IMR-90 (cell line): ENCODE results near the gene GLIS1. TPM values are rescaled to one million over a fixed set of nuclear protein-coding genes. Genes with fewer than 3 reads are reported as not detected.

Source experiments
- ATAC-seq: fragments of 200-7000 bp; cut with Tn5 transposase; 2 replicates; pipeline ENCODE4 v1.9.1; 2020; ENCODE audit warnings: low read depth, mild to moderate bottlenecking, moderate library complexity
- BruUV-seq: library from RNA; stranded (reverse); fragments of 400-500 nt; replicated peaks from 2 replicates; lab custom pipeline; 2021; lab: Mats Ljungman, UMichigan
- CTCF ChIA-PET: fragments of 300-600 bp; formaldehyde crosslinking; extraction: SDS; loops from one replicate; lab custom pipeline; 2021; ENCODE audit warnings: antibody characterized with exemption; lab: Yijun Ruan, JAX
- POLR2A ChIA-PET: fragments of 300-600 bp; sonication (Branson Sonifier 250); formaldehyde crosslinking; loops from one replicate; lab custom pipeline; 2022; ENCODE audit warnings: antibody characterized with exemption; ENCODE audit not compliant: unreplicated experiment; lab: Charles Lee
- DNase-seq: peaks from one replicate; pipeline ENCODE4 v3.0.0; 2013
- H2AFZ ChIP-seq: replicated peaks from 2 replicates; pipeline ENCODE3; 2013; ENCODE audit warnings: low read length, mild to moderate bottlenecking; ENCODE audit not compliant: poor library complexity
- H2AK5ac ChIP-seq: 2 replicates; pipeline ENCODE4 v1.6.1; 2013; ENCODE audit warnings: low read depth, low read length, inconsistent platforms
- H2AK9ac ChIP-seq: replicated peaks from 2 replicates; pipeline ENCODE3; 2013; ENCODE audit warnings: mild to moderate bottlenecking, low read depth, low read length, moderate library complexity; ENCODE audit not compliant: poor library complexity
- H2BK120ac ChIP-seq: 2 replicates; pipeline ENCODE4 v1.6.1; 2013; ENCODE audit warnings: low read depth, low read length, inconsistent platforms
- H2BK15ac ChIP-seq: 3 replicates; pipeline ENCODE4 v1.6.1; 2013; ENCODE audit warnings: low read depth, low read length, inconsistent platforms
- H2BK20ac ChIP-seq: 2 replicates; pipeline ENCODE4 v1.6.1; 2013; ENCODE audit warnings: low read depth, mild to moderate bottlenecking, inconsistent platforms, low read length, moderate library complexity
- H2BK5ac ChIP-seq: 2 replicates; pipeline ENCODE4 v1.6.1; 2013; ENCODE audit warnings: mild to moderate bottlenecking, low read depth, low read length, inconsistent platforms; ENCODE audit not compliant: poor library complexity, severe bottlenecking
- H3K14ac ChIP-seq: replicated peaks from 2 replicates; pipeline ENCODE4 v1.6.1; 2013; ENCODE audit warnings: low read depth, low read length, inconsistent platforms
- H3K18ac ChIP-seq: 2 replicates; pipeline ENCODE4 v1.6.1; 2013; ENCODE audit warnings: low read depth, low read length, control low read depth
- H3K23ac ChIP-seq: 2 replicates; pipeline ENCODE4 v1.6.1; 2013; ENCODE audit warnings: low read depth, low read length, inconsistent platforms
- H3K27ac ChIP-seq: 2 replicates; pipeline ENCODE4 v1.5.1; 2013; ENCODE audit warnings: mild to moderate bottlenecking, control low read depth, low read length; ENCODE audit not compliant: insufficient read depth
- H3K27me3 ChIP-seq: 2 replicates; pipeline ENCODE4 v1.6.1; 2013; ENCODE audit warnings: low read length; ENCODE audit not compliant: control insufficient read depth, insufficient read depth
- H3K36me3 ChIP-seq: 2 replicates; pipeline ENCODE4 v1.6.1; 2013; ENCODE audit warnings: low read length, mixed read lengths; ENCODE audit not compliant: control insufficient read depth, insufficient read depth
- H3K4ac ChIP-seq: 2 replicates; pipeline ENCODE4 v1.6.1; 2013; ENCODE audit warnings: low read depth, low read length, inconsistent platforms
- H3K4me1 ChIP-seq: 2 replicates; pipeline ENCODE4 v1.6.1; 2013; ENCODE audit warnings: low read length, mixed read lengths; ENCODE audit not compliant: control insufficient read depth, insufficient read depth
- H3K4me2 ChIP-seq: 2 replicates; pipeline ENCODE4 v1.6.1; 2013; ENCODE audit warnings: low read depth, mild to moderate bottlenecking, control low read depth, low read length, moderate library complexity
- H3K4me3 ChIP-seq: 2 replicates; pipeline ENCODE4 v1.5.1; 2013; ENCODE audit warnings: low read depth, mild to moderate bottlenecking, control low read depth, low read length, moderate library complexity; ENCODE audit not compliant: insufficient read depth
- H3K56ac ChIP-seq: 2 replicates; pipeline ENCODE4 v1.6.1; 2013; ENCODE audit warnings: low read length, inconsistent platforms; ENCODE audit not compliant: insufficient read depth; ENCODE audit errors: extremely low read depth
- H3K79me1 ChIP-seq, 2 experiments: 2 replicates each; pipeline ENCODE4 v1.6.1; 2013; ENCODE audit warnings: low read length in 2 of 2, inconsistent platforms in 1 of 2, low read depth in 1 of 2
- H3K9ac ChIP-seq: 2 replicates; pipeline ENCODE4 v1.6.1; 2013; ENCODE audit warnings: low read depth, low read length, control low read depth
- H3K9me1 ChIP-seq: 2 replicates; pipeline ENCODE4 v1.6.1; 2013; ENCODE audit warnings: low read length, inconsistent platforms; ENCODE audit not compliant: insufficient read depth
- H3K9me3 ChIP-seq: 2 replicates; pipeline ENCODE4 v1.6.1; 2013; ENCODE audit warnings: low read length; ENCODE audit not compliant: control insufficient read depth, insufficient read depth
- H4K20me1 ChIP-seq: 2 replicates; pipeline ENCODE4 v1.6.1; 2013; ENCODE audit warnings: low read length, inconsistent platforms; ENCODE audit not compliant: insufficient read depth
- H4K5ac ChIP-seq: 2 replicates; pipeline ENCODE4 v1.6.1; 2013; ENCODE audit warnings: mild to moderate bottlenecking, low read depth, low read length, control low read depth
- H4K8ac ChIP-seq, 2 experiments: 2 replicates each; pipeline ENCODE4 v1.6.1; 2013; ENCODE audit warnings: low read depth in 2 of 2, low read length in 2 of 2, control low read depth in 1 of 2, inconsistent platforms in 1 of 2
- H4K91ac ChIP-seq: 2 replicates; pipeline ENCODE4 v1.6.1; 2013; ENCODE audit warnings: low read depth, low read length, inconsistent platforms; ENCODE audit not compliant: insufficient read depth
- BHLHE40 ChIP-seq: fragments of 150-350 bp; IDR thresholded peaks from 2 replicates; pipeline ENCODE4 v1.6.1; 2016; ENCODE audit warnings: mild to moderate bottlenecking, low read depth, low read length
- CEBPB ChIP-seq: IDR thresholded peaks from 2 replicates; pipeline ENCODE4 v1.6.1; 2012; ENCODE audit warnings: low read depth, low read length, improper control_type of control experiment
- CTCF ChIP-seq: conservative IDR thresholded peaks from 2 replicates; pipeline ENCODE4 v1.5.1; 2012; ENCODE audit warnings: mild to moderate bottlenecking, low read depth, low read length, improper control_type of control experiment
- MAFK ChIP-seq: IDR thresholded peaks from 2 replicates; pipeline ENCODE4 v1.6.1; 2012; ENCODE audit warnings: low read depth, low read length, improper control_type of control experiment
- MXI1 ChIP-seq: IDR thresholded peaks from 2 replicates; pipeline ENCODE4 v1.6.1; 2012; ENCODE audit warnings: low read depth, mild to moderate bottlenecking, low read length, moderate library complexity, borderline replicate concordance
- POLR2A ChIP-seq: IDR thresholded peaks from 2 replicates; pipeline ENCODE4 v1.6.1; 2012; ENCODE audit warnings: mild to moderate bottlenecking, low read depth, low read length
- RAD21 ChIP-seq: IDR thresholded peaks from 2 replicates; pipeline ENCODE4 v1.6.1; 2012; ENCODE audit warnings: low read length, improper control_type of control experiment
- RCOR1 ChIP-seq: IDR thresholded peaks from 2 replicates; pipeline ENCODE4 v1.6.1; 2012; ENCODE audit warnings: mild to moderate bottlenecking, low read length, improper control_type of control experiment; ENCODE audit not compliant: insufficient replicate concordance
- RFX5 ChIP-seq: IDR thresholded peaks from 2 replicates; pipeline ENCODE4 v1.8.0; 2012; ENCODE audit warnings: low read depth, mild to moderate bottlenecking, low read length, moderate library complexity
- WGBS, 2 experiments: methylation state at CpG; one replicate each; pipeline versions ENCODE4 v1.1.5 to v1.1.7; 2013; ENCODE audit warnings: missing lambda C conversion rate in 2 of 2; ENCODE audit not compliant: insufficient read length in 1 of 2; ENCODE audit errors: extremely low coverage in 2 of 2; 5-methylcytosine and 5-hydroxymethylcytosine counted together
- dilution Hi-C: fragments of 300-500 bp; cut with HindIII; formaldehyde crosslinking; loops from one replicate; pipeline ENCODE4 v1.14.3; 2018; ENCODE audit warnings: low sequenced_read_pairs; ENCODE audit not compliant: unreplicated experiment
- in situ Hi-C: fragments of 300-500 bp; cut with MboI; formaldehyde crosslinking; loops from 3 replicates; pipeline ENCODE4 v1.14.3; 2019; ENCODE audit warnings: low sequenced_read_pairs, inconsistent platforms, mixed read lengths
- intact Hi-C: fragments of 100-400 bp; cut with micrococcal nuclease; formaldehyde crosslinking; loops from 2 replicates; pipeline ENCODE4 v1.10.0; 2022
- polyA plus RNA-seq, 3 experiments: library from polyadenylated mRNA; depleted of rRNA; stranded (reverse); fragments of >200 nt; gene quantifications; 2 replicates each; pipeline ENCODE4 v1.2.3, GENCODE V29; 2012; ENCODE audit warnings: low replicate concordance in 1 of 3
- total RNA-seq: library from RNA; depleted of rRNA; stranded (reverse); fragments of >200 nt; gene quantifications from 2 replicates; pipeline ENCODE4 v1.2.3, GENCODE V29; 2012

Gene GLIS1
- total and polyA plus RNA-seq, 2 of the 4 experiments (the other 2 are of a cell fraction) = 0.18 to 2.3 TPM

DNA sequence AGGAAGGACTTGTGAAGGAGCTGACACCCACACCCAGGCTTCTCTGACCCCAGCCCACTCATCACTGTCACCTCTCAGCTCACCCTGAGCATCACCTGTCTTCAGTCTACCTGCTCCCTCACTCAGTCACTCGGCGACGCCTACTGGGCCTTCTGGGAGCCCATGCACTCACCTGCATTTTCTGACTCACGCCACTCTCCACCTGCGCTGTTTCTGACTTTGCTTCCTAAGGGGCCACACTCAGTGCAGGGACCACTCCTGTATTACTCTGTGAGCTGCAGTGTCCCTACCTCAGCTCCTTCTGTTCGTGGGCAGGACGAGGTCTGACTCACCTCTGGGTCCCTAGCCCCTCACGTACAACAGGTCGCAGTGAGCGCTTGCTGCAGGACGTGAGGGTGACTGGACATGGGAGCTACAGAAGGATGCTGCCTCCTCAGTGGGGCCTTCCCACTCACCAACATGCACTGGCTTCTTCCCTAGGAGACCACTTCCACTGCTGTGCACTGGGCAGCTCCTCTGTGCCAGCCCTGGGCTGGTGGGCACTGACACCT lies 102.3 kb downstream of the GLIS1 start:
- H3K18ac ChIP-seq = no peak overlapping the region
- H4K20me1 ChIP-seq = peaks cover 17% of the 10 kb centered on the region
- no peak overlapping the region for H4K91ac ChIP-seq
- H2BK120ac ChIP-seq = no peak overlapping the region
- H3K9me3 ChIP-seq = no peaks in the 10 kb centered on the region
- H3K9ac ChIP-seq = no peak overlapping the region
- no peaks in the 10 kb centered on the region for H3K4me1 ChIP-seq
- H2BK15ac ChIP-seq = no peak overlapping the region
- DNase-seq (no peak), ATAC-seq (no peak)
- peaks cover 0 to 6% of the 10 kb centered on the region in 2 experiments; a peak in 1 of 4 replicates for H3K79me1 ChIP-seq
- no peak overlapping the region for H3K4me2 ChIP-seq
- no peak overlapping the region for H2BK20ac ChIP-seq
- no peak overlapping the region for H4K5ac ChIP-seq
- H3K56ac ChIP-seq = no peak overlapping the region
- no peak overlapping the region for H4K8ac ChIP-seq
- H2BK5ac ChIP-seq = no peak overlapping the region
- no peak overlapping the region for H2AK9ac ChIP-seq
- H3K27me3 ChIP-seq = peaks cover 2% of the 10 kb centered on the region; the same call in 1 of the 2 replicates
- ChIA-PET CTCF (no interaction called here), POLR2A (no interaction called here)
- intact Hi-C loops (no loop called here), dilution Hi-C loops (no loop called here), in situ Hi-C loops (no loop called here)
- H3K23ac ChIP-seq = no peak overlapping the region
- WGBS, 2 experiments = 100% methylated on average over 3 of the region's 11 CpGs; no CpG with 5 or more reads in 1 of the 2 experiments
- no peak overlapping the region for H3K27ac ChIP-seq
- H3K36me3 ChIP-seq = no peaks in the 10 kb centered on the region
- BruUV-seq = no TSS peak
- no peak overlapping the region for H3K4me3 ChIP-seq
- no peak overlapping the region for H3K14ac ChIP-seq
- H2AFZ ChIP-seq = no peak overlapping the region
- no peak overlapping the region for H3K4ac ChIP-seq
- H2AK5ac ChIP-seq = no peak overlapping the region
- TF ChIP-seq MXI1 (no peak), CTCF (no peak), BHLHE40 (no peak), POLR2A (no peak), RAD21 (no peak), RCOR1 (no peak), MAFK (no peak), CEBPB (no peak), RFX5 (no peak)
- peaks cover 8% of the 10 kb centered on the region; the same call in 1 of the 2 replicates for H3K9me1 ChIP-seq
